MM.1S (cell line): Measurements from ENCODE around the gene TRIM28.

Experiments
- DNase-seq: peaks from one replicate; pipeline ENCODE4 v3.0.0-alpha.2; 2015
- H2AFZ ChIP-seq: fragments of 300-600 bp; sonication (generic); 2 replicates; pipeline ENCODE4 v1.6.0; 2016; ENCODE audit warnings: antibody characterized with exemption, low read length
- H3F3A ChIP-seq: fragments of 300-600 bp; sonication (generic); 2 replicates; pipeline ENCODE4 v1.6.1; 2016; ENCODE audit warnings: mild to moderate bottlenecking, antibody characterized with exemption, low read length, moderate library complexity, mixed read lengths; ENCODE audit not compliant: insufficient read depth
- H3K27ac ChIP-seq: fragments of 300-600 bp; sonication (generic); 2 replicates; pipeline ENCODE4 v1.5.1; 2016; ENCODE audit warnings: mild to moderate bottlenecking, low read length
- H3K27me3 ChIP-seq: fragments of 300-600 bp; sonication (generic); replicated peaks from 2 replicates; pipeline ENCODE4 v1.6.0; 2016; ENCODE audit warnings: low read length; ENCODE audit not compliant: insufficient read depth
- H3K36me3 ChIP-seq: fragments of 300-600 bp; sonication (generic); replicated peaks from 2 replicates; pipeline ENCODE4 v1.6.1; 2016; ENCODE audit warnings: mild to moderate bottlenecking, low read length, mixed read lengths; ENCODE audit not compliant: insufficient read depth
- H3K4me1 ChIP-seq: fragments of 300-600 bp; sonication (generic); 2 replicates; pipeline ENCODE4 v1.6.1; 2016; ENCODE audit warnings: low read length, mixed read lengths
- H3K4me2 ChIP-seq: fragments of 300-600 bp; sonication (generic); 2 replicates; pipeline ENCODE4 v1.6.0; 2016; ENCODE audit warnings: low read depth, low read length
- H3K4me3 ChIP-seq: fragments of 300-600 bp; sonication (generic); 2 replicates; pipeline ENCODE4 v1.5.1; 2016; ENCODE audit warnings: low read length, mixed read lengths
- H3K79me2 ChIP-seq: fragments of 300-600 bp; sonication (generic); 2 replicates; pipeline ENCODE4 v1.6.1; 2016; ENCODE audit warnings: mixed run types, low read length, mixed read lengths
- H3K9ac ChIP-seq: fragments of 300-600 bp; sonication (generic); 2 replicates; pipeline ENCODE4 v1.6.1; 2016; ENCODE audit warnings: low read length, mixed read lengths
- H3K9me2 ChIP-seq: fragments of 300-600 bp; sonication (generic); replicated peaks from 2 replicates; pipeline ENCODE4 v1.6.1; 2016; ENCODE audit warnings: mild to moderate bottlenecking, low read length, mixed read lengths; ENCODE audit not compliant: insufficient read depth
- H3K9me3 ChIP-seq: fragments of 300-600 bp; sonication (generic); replicated peaks from 2 replicates; pipeline ENCODE4 v1.6.1; 2016; ENCODE audit warnings: mild to moderate bottlenecking, low read length, mixed read lengths; ENCODE audit not compliant: insufficient read depth
- H4K20me1 ChIP-seq: fragments of 300-600 bp; sonication (generic); 2 replicates; pipeline ENCODE4 v1.6.1; 2016; ENCODE audit warnings: mild to moderate bottlenecking, low read length, moderate library complexity, mixed read lengths; ENCODE audit not compliant: insufficient read depth
- EZH2 ChIP-seq: fragments of 300-600 bp; sonication (generic); optimal IDR thresholded peaks from 2 replicates; pipeline ENCODE3; 2017; ENCODE audit warnings: low read depth, mild to moderate bottlenecking, antibody characterized with exemption, low read length, mixed read lengths
- EZH2phosphoT487 ChIP-seq: fragments of 300-600 bp; sonication (generic); IDR thresholded peaks from 2 replicates; pipeline ENCODE4 v1.6.1; 2018; ENCODE audit warnings: antibody characterized with exemption, low read length
- TF ChIP-seq, protein P1 (sequence below): fragments of 300-600 bp; sonication (generic); IDR thresholded peaks from 2 replicates; pipeline ENCODE4 v1.5.1; 2016; ENCODE audit warnings: antibody characterized with exemption, low read length, mixed read lengths

Gene TRIM28

DNA sequence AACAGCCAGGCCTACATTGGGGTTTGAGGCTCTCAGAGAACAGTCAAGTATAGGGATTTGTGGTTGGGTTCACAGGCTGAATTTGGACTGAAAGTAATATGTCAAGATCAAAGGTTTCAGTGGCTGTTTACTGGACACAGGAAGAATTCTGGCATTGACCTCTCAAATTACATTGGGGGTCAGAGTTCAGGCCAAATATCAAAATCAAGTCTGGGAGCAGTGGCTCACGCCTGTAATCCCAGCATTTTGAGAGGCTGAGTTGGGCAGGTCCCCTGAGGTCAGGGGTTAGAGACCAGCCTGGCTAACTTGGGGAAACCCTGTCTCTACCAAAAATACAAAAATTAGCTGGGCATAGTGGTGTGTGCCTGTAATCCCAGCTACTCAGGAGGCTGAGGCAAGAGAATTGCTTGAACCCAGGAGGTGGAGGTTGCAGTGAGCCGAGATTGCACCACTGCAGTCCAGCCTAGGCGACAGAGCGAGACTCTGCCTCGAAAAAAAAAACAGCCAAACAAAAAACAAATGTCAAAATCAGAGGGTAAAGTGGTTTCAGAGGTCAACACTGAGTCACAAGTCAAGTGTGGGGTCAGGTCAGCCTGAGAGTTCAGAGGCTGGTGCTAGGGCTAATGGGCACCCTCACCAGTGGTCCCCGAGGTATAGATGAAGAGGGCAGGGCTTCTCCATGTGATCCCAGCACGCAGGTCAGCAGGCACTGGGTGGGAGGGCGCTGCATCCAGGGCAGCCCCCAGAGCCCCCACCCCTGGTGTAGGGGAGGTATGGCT lies 33.6 kb upstream of the TRIM28 start:
- Histone ChIP-seq H3K4me1 (no peaks in the 10 kb centered on the region), H4K20me1 (no peaks in the 10 kb centered on the region), H3K4me2 (no peak overlapping the region), H3K36me3 (no peaks in the 10 kb centered on the region), H3K4me3 (no peak overlapping the region), H3K9ac (no peak overlapping the region), H3K9me2 (no peaks in the 10 kb centered on the region), H3K79me2 (no peaks in the 10 kb centered on the region), H3K27ac (no peak overlapping the region), H3F3A (no peaks in the 10 kb centered on the region), H2AFZ (no peak overlapping the region), H3K27me3 (no peaks in the 10 kb centered on the region), H3K9me3 (no peaks in the 10 kb centered on the region)
- TF ChIP-seq EZH2 (no peak), EZH2phosphoT487 (no peak)
- TF ChIP-seq, protein P1, sequence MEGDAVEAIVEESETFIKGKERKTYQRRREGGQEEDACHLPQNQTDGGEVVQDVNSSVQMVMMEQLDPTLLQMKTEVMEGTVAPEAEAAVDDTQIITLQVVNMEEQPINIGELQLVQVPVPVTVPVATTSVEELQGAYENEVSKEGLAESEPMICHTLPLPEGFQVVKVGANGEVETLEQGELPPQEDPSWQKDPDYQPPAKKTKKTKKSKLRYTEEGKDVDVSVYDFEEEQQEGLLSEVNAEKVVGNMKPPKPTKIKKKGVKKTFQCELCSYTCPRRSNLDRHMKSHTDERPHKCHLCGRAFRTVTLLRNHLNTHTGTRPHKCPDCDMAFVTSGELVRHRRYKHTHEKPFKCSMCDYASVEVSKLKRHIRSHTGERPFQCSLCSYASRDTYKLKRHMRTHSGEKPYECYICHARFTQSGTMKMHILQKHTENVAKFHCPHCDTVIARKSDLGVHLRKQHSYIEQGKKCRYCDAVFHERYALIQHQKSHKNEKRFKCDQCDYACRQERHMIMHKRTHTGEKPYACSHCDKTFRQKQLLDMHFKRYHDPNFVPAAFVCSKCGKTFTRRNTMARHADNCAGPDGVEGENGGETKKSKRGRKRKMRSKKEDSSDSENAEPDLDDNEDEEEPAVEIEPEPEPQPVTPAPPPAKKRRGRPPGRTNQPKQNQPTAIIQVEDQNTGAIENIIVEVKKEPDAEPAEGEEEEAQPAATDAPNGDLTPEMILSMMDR = no peak
- no peak for DNase-seq

DNA sequence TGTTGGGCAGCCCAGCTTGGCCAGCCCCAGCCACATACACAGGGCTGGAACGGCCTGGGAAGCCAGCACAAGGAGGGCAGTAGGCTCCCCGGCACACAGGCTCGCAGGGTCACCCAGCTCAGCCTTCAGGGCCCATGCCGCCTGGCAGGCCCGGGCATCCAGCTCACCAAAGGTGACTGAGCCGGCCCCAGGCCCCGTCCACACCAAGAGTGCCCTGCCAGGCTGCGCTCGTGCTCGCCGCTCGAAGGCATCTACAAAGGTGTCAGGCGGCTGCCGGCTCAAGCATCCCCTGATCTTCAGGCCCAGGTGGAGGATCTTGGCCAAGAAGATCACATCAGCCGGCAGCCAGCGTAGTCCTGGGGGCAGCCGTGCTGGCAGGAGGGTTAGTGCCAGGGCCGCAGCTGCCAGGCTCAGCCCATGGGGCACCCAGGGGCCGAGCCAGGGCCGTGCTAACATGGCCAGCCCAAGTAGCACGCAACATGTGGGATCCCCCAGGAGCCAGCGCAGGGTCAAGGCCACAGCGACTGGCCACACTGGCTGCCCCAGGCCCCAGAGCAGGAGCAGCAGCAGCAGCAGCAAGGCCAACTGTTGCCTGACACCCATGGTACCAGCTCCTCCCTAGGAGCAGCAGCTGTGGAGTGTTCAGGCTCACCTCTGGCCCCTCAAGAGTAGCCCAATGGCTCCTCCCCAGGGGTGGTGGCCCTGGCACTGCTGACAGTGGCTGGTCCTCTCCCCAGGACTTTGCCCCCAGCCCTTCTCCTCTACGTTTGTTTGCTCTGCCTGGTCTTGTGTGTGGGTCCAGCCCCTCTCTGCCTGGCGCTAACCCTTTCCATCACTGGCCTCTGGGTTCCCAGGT lies 32.3 kb upstream of the TRIM28 start, which contains the start of gene SLC27A5:
SLC27A5 (minus strand) TSS at position 640 of the 856 bp plus-strand sequence; CDS start at position 603, 37 bp downstream.
- H3K27ac ChIP-seq = no peak within 1 kb of the TSS

DNA sequence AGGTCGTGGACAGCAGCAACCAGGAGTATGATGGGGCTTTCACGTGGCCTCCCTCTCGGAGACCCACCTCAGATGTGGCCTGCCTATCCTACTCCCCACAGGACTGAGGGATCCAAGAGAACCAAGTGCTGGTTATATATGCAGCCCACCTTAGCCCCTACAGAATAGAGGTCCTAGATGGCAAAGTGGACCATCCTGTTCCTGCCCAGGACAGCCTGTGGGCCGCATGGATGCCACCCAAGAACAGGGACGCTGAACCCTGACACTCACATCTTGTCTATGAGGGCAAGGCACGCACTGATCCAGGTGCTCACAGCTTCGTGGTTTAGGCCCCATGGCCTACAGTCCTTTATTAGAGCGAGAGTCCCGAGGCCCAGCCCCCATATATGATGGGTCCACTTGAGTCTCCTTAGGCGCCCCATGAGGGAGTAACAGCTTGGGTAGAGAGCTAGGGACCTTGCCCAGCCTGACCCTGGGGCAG lies 30.6 kb upstream of the TRIM28 start:
- Histone ChIP-seq H3K27ac (no peak overlapping the region), H3K4me3 (no peak overlapping the region), H2AFZ (no peak overlapping the region), H3K27me3 (no peaks in the 10 kb centered on the region), H3K36me3 (no peaks in the 10 kb centered on the region), H3K4me1 (no peaks in the 10 kb centered on the region), H3K9me2 (no peaks in the 10 kb centered on the region), H3F3A (no peaks in the 10 kb centered on the region), H3K9ac (no peak overlapping the region), H4K20me1 (no peaks in the 10 kb centered on the region), H3K9me3 (no peaks in the 10 kb centered on the region), H3K4me2 (no peak overlapping the region), H3K79me2 (peaks cover 3% of the 10 kb centered on the region)
- TF ChIP-seq EZH2 (no peak), EZH2phosphoT487 (no peak)
- TF ChIP-seq, protein P1 = no peak
- DNase-seq = no peak

More for the DNA sequence above, 32.3 kb upstream of the TRIM28 start, which contains the start of gene SLC27A5:
- no peaks in the 10 kb centered on the region for H3K9me2 ChIP-seq
- no peaks in the 10 kb centered on the region for H3K79me2 ChIP-seq
- DNase-seq = no peak
- H3F3A ChIP-seq = no peaks in the 10 kb centered on the region
- no peaks in the 10 kb centered on the region for H4K20me1 ChIP-seq
- H3K9me3 ChIP-seq = no peaks in the 10 kb centered on the region
- no peak within 1 kb of the TSS for H2AFZ ChIP-seq
- no peak for TF ChIP-seq EZH2
- no peak within 1 kb of the TSS for H3K4me3 ChIP-seq
- H3K27me3 ChIP-seq = no peaks in the 10 kb centered on the region
- no peak within 1 kb of the TSS for H3K9ac ChIP-seq
- no peaks in the 10 kb centered on the region for H3K36me3 ChIP-seq
- H3K4me1 ChIP-seq = no peaks in the 10 kb centered on the region
- no peak within 1 kb of the TSS for H3K4me2 ChIP-seq
